ENCODE measurements around the gene JAGN1.
"Not testable (repeated sequence)": the region's sequence is repeated elsewhere in the genome, so short reads cannot be mapped to it uniquely, and the experiment has no call there.

GRCh38 chr3:9848860-9849259, 41.5 kb upstream of the JAGN1 start:
- peak; percentile 75 for TF ChIP-seq CTCF (IDR thresholded peaks at IDR 0.05)
- not testable (repeated sequence) for TF ChIP-seq EZH2 (IDR thresholded peaks at IDR 0.05; ENCODE audit: borderline replicate concordance, insufficient read depth, low read depth, low read length, poor library complexity, severe bottlenecking)

All from B cell (primary cell).